Mesangial cell (primary cell): Measurements from ENCODE around the gene TMEM263. TPM values are rescaled to one million over a fixed set of nuclear protein-coding genes. Genes with fewer than 3 reads are reported as not detected.

ENCODE experiments used
- total RNA-seq: library from RNA; depleted of rRNA; stranded (reverse); fragments of >200 nt; gene quantifications from 2 replicates; pipeline ENCODE4 v1.2.3, GENCODE V29; 2015

Gene TMEM263
- 34.2 and 46.9 TPM in 2 replicates for total RNA-seq

DNA sequence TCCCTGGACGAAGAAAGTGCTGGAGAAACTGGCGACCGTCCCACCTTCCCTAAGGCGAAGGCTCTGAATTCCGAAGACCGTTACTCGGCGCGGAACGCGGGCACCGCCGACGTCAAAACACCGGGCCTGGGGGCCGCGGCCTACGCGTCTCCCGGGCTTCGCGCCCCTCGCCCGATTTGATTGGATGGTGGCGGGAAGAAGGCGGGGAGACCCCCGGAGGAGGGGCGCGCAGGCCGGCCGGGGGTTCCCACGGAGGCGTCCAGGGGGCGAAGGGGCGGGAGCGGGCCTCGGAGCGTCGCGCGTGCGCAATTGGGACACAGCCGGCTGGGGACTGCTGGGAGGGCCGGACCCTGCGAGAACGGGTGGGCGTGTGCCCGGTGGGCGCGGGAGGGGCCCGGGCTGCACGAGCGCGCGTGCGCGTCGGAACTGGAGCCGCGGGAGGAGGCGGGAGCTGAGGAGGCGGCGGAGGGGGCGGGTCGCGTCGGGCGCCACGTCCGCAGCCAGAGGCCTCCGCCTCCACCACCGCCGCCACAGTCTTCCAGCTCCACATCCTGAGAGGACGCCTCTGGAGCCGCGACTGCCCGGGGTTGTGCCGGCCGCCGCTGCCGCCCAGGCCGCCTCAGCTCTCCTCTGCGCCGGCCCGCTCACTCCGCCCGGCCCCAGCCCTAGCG is at the start of gene TMEM263:
Gene TMEM263 (plus strand): TSS at position 531 of the 671 bp plus-strand sequence. CDS start 11,210 bp downstream, outside the sequence.

DNA sequence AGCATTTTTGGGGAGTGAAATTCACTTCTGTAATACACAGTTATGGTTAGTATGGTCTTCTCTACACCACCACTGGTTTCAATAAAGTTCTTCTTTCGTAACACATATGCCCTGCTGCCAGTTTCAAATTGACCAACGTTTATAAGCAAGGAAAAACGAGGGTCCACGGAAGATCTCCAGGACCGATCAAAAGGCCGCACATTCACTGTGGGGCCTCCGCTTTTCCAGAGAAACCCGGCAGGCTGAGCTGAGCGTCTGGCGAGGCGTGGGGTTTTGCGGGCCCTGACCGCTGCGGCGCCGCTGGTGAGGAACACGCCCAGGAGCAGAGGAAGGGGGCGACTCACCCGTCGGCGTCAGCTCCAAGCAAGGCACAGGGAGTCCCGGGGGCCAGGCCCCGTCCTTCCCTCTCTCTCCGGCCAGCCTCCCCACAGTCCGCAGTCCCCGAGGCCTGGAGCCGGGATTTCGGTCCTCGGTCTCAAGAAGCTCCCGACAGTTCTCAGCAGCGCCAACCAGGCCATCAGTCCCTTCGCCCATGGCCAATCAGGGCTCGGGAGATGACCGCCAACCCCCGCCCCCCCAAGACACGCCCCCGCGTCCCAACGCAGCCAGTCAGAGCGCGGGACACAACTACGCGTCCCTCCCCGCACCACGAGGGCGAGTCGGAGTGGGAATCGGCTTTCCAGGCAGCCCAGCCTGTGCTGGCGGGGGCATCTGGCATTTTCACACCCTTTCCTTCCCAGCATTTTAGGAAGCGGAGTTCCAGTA is 31.1 kb downstream of the TMEM263 start, which contains the start of gene MTERF2:
Gene MTERF2 (minus strand): TSS at position 522 of the 765 bp plus-strand sequence. CDS start 8,432 bp downstream, outside the sequence.

Other genes with a start within 250 kb of the TMEM263 start
- 5.5 and 7.2 TPM in 2 replicates for gene RIC8B, start 181.2 kb upstream of the TMEM263 start, total RNA-seq
- 2.8 and 7.3 TPM in 2 replicates for gene MTERF2, start 31.2 kb downstream of the TMEM263 start, total RNA-seq
- gene CRY1, start 137.6 kb downstream of the TMEM263 start, total RNA-seq: 23.0 and 30.6 TPM in 2 replicates